C4-2B (cell line): Measurements from ENCODE around the gene OGG1.

Source experiments
- CTCF ChIP-seq: fragments of 450-650 bp; conservative IDR thresholded peaks from 2 replicates; pipeline ENCODE4 v1.5.1; 2017; ENCODE audit warnings: mild to moderate bottlenecking
- ZFX ChIP-seq: fragments of 450-650 bp; IDR thresholded peaks from 2 replicates; pipeline ENCODE4 v1.6.1; 2017

DNA sequence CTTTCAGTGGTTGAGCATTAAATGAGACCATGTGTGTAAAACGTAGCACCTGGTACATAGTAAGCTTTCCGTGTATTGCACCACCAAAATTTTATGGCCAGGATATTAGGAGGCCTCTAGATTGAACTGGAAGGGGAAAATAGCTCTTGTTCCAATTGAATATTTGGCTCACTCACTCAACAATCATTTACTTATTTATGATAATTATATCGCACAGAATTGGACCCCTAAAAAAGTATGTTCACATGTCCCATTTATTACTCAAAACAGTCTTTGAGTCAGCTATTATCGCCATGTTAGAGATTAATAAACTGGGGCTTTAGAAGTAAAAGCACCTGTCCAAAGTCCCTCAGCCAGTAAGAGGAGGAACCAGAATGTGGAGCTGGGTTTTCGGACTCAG is 55.2 kb downstream of the OGG1 start:
- TF ChIP-seq CTCF (no peak), ZFX (no peak)
